CD4-positive, alpha-beta memory T cell (primary cell): Measurements from ENCODE around the gene ABHD1. TPM values are rescaled to one million over a fixed set of nuclear protein-coding genes. Genes with fewer than 3 reads are reported as not detected.
A peak's percentile ranks its signal among the peaks of the same experiment; 100 is the strongest.

Experiments used
- CTCF ChIA-PET: fragments of 350-600 bp; sonication (Branson Sonifier 250); formaldehyde crosslinking; loops from one replicate; lab custom pipeline; 2021; ENCODE audit warnings: inconsistent platforms; ENCODE audit not compliant: partially characterized antibody; lab: Charles Lee
- POLR2A ChIA-PET: fragments of 350-600 bp; sonication (Branson Sonifier 250); formaldehyde crosslinking; loops from one replicate; lab custom pipeline; 2021; ENCODE audit not compliant: partially characterized antibody; lab: Charles Lee
- DNase-seq, 5 donors: peaks; one replicate each; pipeline versions ENCODE4 v3.0.0 to v3.0.0-alpha.2; 2020 to 2022; ENCODE audit warnings: mixed read lengths in 1 of 5
- H3K27ac ChIP-seq: one replicate; pipeline ENCODE4 v1.7.0; 2013; ENCODE audit warnings: low read depth, low read length
- H3K27me3 ChIP-seq: 2 replicates; pipeline ENCODE4 v1.7.0; 2013; ENCODE audit warnings: mild to moderate bottlenecking, low read length, moderate library complexity; ENCODE audit not compliant: insufficient read depth
- H3K36me3 ChIP-seq: 2 replicates; pipeline ENCODE4 v1.7.0; 2013; ENCODE audit warnings: mild to moderate bottlenecking, low read length, moderate library complexity; ENCODE audit not compliant: insufficient read depth
- H3K4me1 ChIP-seq: 2 replicates; pipeline ENCODE4 v1.7.0; 2013; ENCODE audit warnings: mild to moderate bottlenecking, low read length, moderate library complexity; ENCODE audit not compliant: insufficient read depth
- H3K4me3 ChIP-seq, 2 donors: one replicate each; pipeline ENCODE4 v1.7.0; 2013; ENCODE audit warnings: low read length in 2 of 2, mild to moderate bottlenecking in 1 of 2
- H3K9me3 ChIP-seq, 2 donors: one replicate each; pipeline ENCODE4 v1.7.0; 2013; ENCODE audit warnings: low read length in 2 of 2, control low read depth in 1 of 2; ENCODE audit not compliant: control insufficient read depth in 1 of 2
- H3K27ac Mint-ChIP-seq, 7 donors: one replicate each; pipeline ENCODE4 v1.8.0; 2020 to 2021; ENCODE audit warnings: mixed read lengths in 7 of 7, mild to moderate bottlenecking in 6 of 7, inconsistent platforms in 3 of 7, moderate library complexity in 3 of 7
- H3K27me3 Mint-ChIP-seq, 2 donors: one replicate each; pipeline ENCODE4 v1.8.0; 2020 to 2021; ENCODE audit warnings: mixed read lengths in 2 of 2
- H3K36me3 Mint-ChIP-seq, 2 donors: one replicate each; pipeline ENCODE4 v1.8.0; 2020 to 2021; ENCODE audit warnings: mixed read lengths in 2 of 2, inconsistent platforms in 1 of 2, mild to moderate bottlenecking in 1 of 2
- H3K4me1 Mint-ChIP-seq, 4 donors: one replicate each; pipeline ENCODE4 v1.8.0; 2020 to 2021; ENCODE audit warnings: mixed read lengths in 4 of 4, mild to moderate bottlenecking in 1 of 4
- H3K4me3 Mint-ChIP-seq, 8 donors: one replicate each; pipeline ENCODE4 v1.8.0; 2020 to 2021; ENCODE audit warnings: mixed read lengths in 8 of 8, mild to moderate bottlenecking in 7 of 8, moderate library complexity in 6 of 8, inconsistent platforms in 3 of 8
- H3K9me3 Mint-ChIP-seq, 8 donors: one replicate each; pipeline ENCODE4 v1.8.0; 2020 to 2021; ENCODE audit warnings: mixed read lengths in 8 of 8, mild to moderate bottlenecking in 5 of 8, inconsistent platforms in 3 of 8, moderate library complexity in 1 of 8
- intact Hi-C: fragments of 100-400 bp; cut with micrococcal nuclease; formaldehyde crosslinking; loops from one replicate; pipeline ENCODE4 v1.15.1; 2023
- polyA plus RNA-seq, 2 donors: library from polyadenylated mRNA; unstranded; fragments of 300-500 nt; fragmentation: Illumina TruSeq; gene quantifications; one replicate each; pipeline ENCODE4 v1.2.3, GENCODE V29; 2021
- total RNA-seq, 2 experiments: library from RNA; stranded (reverse); gene quantifications; one replicate each; pipeline ENCODE4 v1.2.3, GENCODE V29; 2021

ABHD1 gene
- total and polyA plus RNA-seq, 4 experiments from 2014 or later = 0.49 to 2.1 (median 1.2) TPM

DNA sequence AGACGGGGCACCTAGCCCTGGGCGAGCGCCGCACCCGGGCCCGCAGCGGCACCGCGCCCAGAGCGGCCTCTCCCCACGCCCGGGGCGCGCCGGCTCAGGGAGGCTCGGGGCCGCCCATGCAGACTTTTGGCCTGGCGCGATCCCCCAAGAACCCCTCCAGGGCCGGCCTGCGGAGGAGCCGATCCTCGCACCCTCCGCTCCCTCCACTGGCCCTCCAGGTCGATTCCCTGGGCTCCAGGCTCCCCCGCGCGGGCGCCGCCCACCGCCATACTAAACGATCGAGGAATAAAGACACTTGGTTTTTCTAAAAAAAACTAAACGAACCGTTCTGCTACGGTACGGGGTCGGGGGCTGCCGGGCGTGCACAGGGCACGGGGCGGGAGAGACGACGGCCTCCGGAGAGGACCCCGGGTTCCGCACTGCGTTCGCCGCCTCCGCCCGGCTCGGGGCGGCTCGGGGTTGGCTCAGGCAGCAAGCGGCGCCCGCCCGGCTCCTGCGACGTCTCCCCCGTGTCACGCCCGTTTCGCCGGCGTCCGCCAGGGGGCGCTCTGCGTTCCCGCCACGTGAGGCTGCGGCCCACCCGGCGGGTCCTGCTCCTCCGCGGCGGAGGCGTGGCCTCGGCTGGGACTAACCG is 37.4 kb upstream of the ABHD1 start:
- Mint-ChIP-seq H3K36me3 (peaks cover 0 to 2% of the 10 kb centered on the region in 2 donors), H3K4me1 (peaks cover 9 to 37% (median 23%) of the 10 kb centered on the region in 4 donors), H3K27ac (peak overlapping the region; percentile 82 to 94 (median 89)), H3K9me3 (no peaks in the 10 kb centered on the region), H3K27me3 (no peaks in the 10 kb centered on the region), H3K4me3 (peak overlapping the region; percentile 82 to 90 (median 86))
- Histone ChIP-seq H3K27me3 (no peaks in the 10 kb centered on the region), H3K4me1 (peaks cover 32% of the 10 kb centered on the region), H3K36me3 (no peaks in the 10 kb centered on the region), H3K4me3 (peak overlapping the region; percentile 11 to 75), H3K27ac (peak overlapping the region; percentile 80), H3K9me3 (no peaks in the 10 kb centered on the region)
- CTCF ChIA-PET = interaction anchor here (0.6 to 8.4 kb wide), 9 partner anchors 10 to 542 kb away, joined by 3 to 46 read pairs (median 4); partner anchors contain the start of genes CCDC121, GPN1 and OST4
- DNase-seq = peak; percentile 93 to 99 (median 98)
- POLR2A ChIA-PET = interaction anchor here (0.7 to 8.8 kb wide), 12 partner anchors 10 to 126 kb away, joined by 3 to 187 read pairs (median 6); partner anchors contain the start of genes ABHD1, AGBL5, ATRAID and OST4
- intact Hi-C loops = loop anchor here (1.0 to 5.0 kb wide), 6 partner anchors 15 to 341 kb away; partner anchors contain the start of genes ATRAID, NRBP1, OST4 and PREB

DNA sequence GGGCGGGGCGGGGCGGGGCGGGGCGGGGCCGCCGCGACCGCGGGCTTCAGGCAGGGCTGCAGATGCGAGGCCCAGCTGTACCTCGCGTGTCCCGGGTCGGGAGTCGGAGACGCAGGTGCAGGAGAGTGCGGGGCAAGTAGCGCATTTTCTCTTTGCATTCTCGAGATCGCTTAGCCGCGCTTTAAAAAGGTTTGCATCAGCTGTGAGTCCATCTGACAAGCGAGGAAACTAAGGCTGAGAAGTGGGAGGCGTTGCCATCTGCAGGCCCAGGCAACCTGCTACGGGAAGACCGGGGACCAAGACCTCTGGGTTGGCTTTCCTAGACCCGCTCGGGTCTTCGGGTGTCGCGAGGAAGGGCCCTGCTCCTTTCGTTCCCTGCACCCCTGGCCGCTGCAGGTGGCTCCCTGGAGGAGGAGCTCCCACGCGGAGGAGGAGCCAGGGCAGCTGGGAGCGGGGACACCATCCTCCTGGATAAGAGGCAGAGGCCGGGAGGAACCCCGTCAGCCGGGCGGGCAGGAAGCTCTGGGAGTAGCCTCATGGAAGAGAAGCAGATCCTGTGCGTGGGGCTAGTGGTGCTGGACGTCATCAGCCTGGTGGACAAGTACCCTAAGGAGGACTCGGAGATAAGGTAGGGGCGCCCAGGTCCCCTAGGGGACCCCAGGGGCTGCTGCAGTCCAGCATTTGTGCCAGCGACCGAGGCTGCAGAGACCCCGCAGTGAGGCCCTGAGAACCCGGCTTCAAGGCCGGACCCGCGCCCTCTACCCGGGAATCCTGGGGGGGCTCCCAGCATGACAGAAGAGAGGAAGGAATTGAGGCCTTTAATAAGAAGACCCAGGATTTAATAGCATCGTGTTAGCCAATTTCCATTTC is 36.7 kb upstream of the ABHD1 start, which contains the start of gene KHK:
KHK (plus strand) TSS at position 49 of the 870 bp plus-strand sequence; CDS start at position 537, 488 bp downstream.
- no peak for DNase-seq
- peak within 1 kb of the TSS; percentile 29 to 75 for H3K4me3 ChIP-seq
- H3K9me3 Mint-ChIP-seq = no peaks in the 10 kb centered on the region

DNA sequence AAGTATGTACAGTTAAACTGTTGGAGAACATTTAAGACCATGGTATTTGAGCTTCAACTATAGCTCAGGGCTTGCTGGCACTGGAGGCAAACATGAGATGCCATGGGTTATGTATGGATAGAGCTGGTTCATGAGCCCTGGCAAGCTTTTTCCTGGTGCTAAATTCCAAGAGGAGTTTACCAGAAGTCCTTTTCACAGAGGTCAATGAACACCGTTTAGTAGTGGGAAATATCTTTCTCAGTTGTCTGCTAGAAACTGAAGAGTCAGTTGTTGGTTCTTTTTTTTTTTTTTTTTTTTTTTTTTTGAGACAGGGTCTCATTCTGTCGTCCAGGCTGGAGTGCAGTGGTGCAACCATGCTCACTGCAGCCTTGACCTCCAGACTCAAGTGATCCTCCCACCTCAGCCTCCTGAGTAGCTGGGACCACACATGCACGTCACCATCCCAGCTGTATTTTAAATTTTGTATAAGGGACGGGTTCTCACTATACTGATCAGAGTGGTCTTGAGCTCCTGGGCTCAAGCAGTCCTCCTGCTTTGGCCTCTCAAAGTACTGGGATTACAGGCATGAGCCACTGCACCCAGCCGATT is 35.7 kb upstream of the ABHD1 start:
- no peaks in the 10 kb centered on the region for H3K27me3 ChIP-seq
- H3K4me3 ChIP-seq = no peak overlapping the region
- Mint-ChIP-seq H3K36me3 (peaks cover 0 to 2% of the 10 kb centered on the region in 2 donors), H3K4me3 (peak overlapping the region in 6 of 8 donors; percentile 25 to 90 (median 62)), H3K4me1 (peaks cover 3 to 31% (median 17%) of the 10 kb centered on the region in 4 donors), H3K9me3 (no peaks in the 10 kb centered on the region), H3K27me3 (no peaks in the 10 kb centered on the region), H3K27ac (peak overlapping the region in 1 of 7 donors; percentile 78)
- CTCF ChIA-PET = interaction anchor here (0.7 to 8.4 kb wide), 13 partner anchors 8 to 215 kb away, joined by 3 to 46 read pairs (median 4); partner anchors contain the start of genes AGBL5 and OST4
- intact Hi-C loops = loop anchor here (5.0 kb wide), 1 partner anchor 339 kb away; the partner anchor contains the start of gene NRBP1
- POLR2A ChIA-PET = interaction anchor here (1.0 to 8.8 kb wide), 7 partner anchors 8 to 215 kb away, joined by 4 to 187 read pairs (median 10); partner anchors contain the start of genes AGBL5, ATRAID, OST4 and SLC5A6
- H3K4me1 ChIP-seq = peaks cover 18% of the 10 kb centered on the region
- H3K36me3 ChIP-seq = no peaks in the 10 kb centered on the region
- H3K27ac ChIP-seq = no peak overlapping the region
- H3K9me3 ChIP-seq = no peaks in the 10 kb centered on the region
- DNase-seq = no peak

More for the DNA sequence above, 36.7 kb upstream of the ABHD1 start, which contains the start of gene KHK:
- peak within 1 kb of the TSS; percentile 83 to 90 (median 86) for H3K4me3 Mint-ChIP-seq
- H3K27me3 Mint-ChIP-seq = no peaks in the 10 kb centered on the region
- Histone ChIP-seq H3K9me3 (no peaks in the 10 kb centered on the region), H3K27ac (peak within 1 kb of the TSS; percentile 80), H3K4me1 (peaks cover 25% of the 10 kb centered on the region), H3K27me3 (no peaks in the 10 kb centered on the region), H3K36me3 (no peaks in the 10 kb centered on the region)
- intact Hi-C loops = loop anchor here (1.0 to 5.0 kb wide), 6 partner anchors 16 to 340 kb away; partner anchors contain the start of genes ATRAID, NRBP1, OST4 and PREB
- POLR2A ChIA-PET = interaction anchor here (0.7 to 8.8 kb wide), 10 partner anchors 9 to 216 kb away, joined by 3 to 187 read pairs (median 6); partner anchors contain the start of genes ABHD1, AGBL5, ATRAID and OST4
- H3K27ac Mint-ChIP-seq = peak within 1 kb of the TSS; percentile 82 to 94 (median 89)
- peaks cover 0 to 2% of the 10 kb centered on the region in 2 donors for H3K36me3 Mint-ChIP-seq
- peaks cover 3 to 31% (median 17%) of the 10 kb centered on the region in 4 donors for H3K4me1 Mint-ChIP-seq
- CTCF ChIA-PET = interaction anchor here (0.7 to 8.4 kb wide), 15 partner anchors 9 to 542 kb away, joined by 3 to 46 read pairs (median 4); partner anchors contain the start of genes AGBL5, CCDC121, GPN1 and OST4

GRCh38 chr2:27088634-27089033 is 35.0 kb upstream of the ABHD1 start:
- no peak overlapping the region for H3K4me3 ChIP-seq
- Mint-ChIP-seq H3K27me3 (no peaks in the 10 kb centered on the region), H3K4me3 (peak overlapping the region in 2 of 8 donors; percentile 17 to 69), H3K36me3 (peaks cover 0 to 2% of the 10 kb centered on the region in 2 donors), H3K4me1 (peaks cover 3 to 31% (median 17%) of the 10 kb centered on the region in 4 donors), H3K27ac (peak overlapping the region in 1 of 7 donors; percentile 58), H3K9me3 (no peaks in the 10 kb centered on the region)
- peaks cover 18% of the 10 kb centered on the region for H3K4me1 ChIP-seq
- H3K36me3 ChIP-seq = no peaks in the 10 kb centered on the region
- POLR2A ChIA-PET = interaction anchor here (4.3 kb wide), 1 partner anchor 37 kb away, joined by 43 read pairs; the partner anchor contains the start of gene AGBL5
- H3K27ac ChIP-seq = no peak overlapping the region
- no peaks in the 10 kb centered on the region for H3K27me3 ChIP-seq
- CTCF ChIA-PET = interaction anchor here (0.7 to 8.4 kb wide), 8 partner anchors 12 to 214 kb away, joined by 3 to 46 read pairs (median 4); partner anchors contain the start of genes AGBL5 and OST4
- no peaks in the 10 kb centered on the region for H3K9me3 ChIP-seq
- DNase-seq = no peak
- intact Hi-C loops = loop anchor here (5.0 kb wide), 1 partner anchor 339 kb away; the partner anchor contains the start of gene NRBP1

GRCh38 chr2:27089111-27089954 is 34.3 kb upstream of the ABHD1 start:
- H3K27me3 Mint-ChIP-seq = no peaks in the 10 kb centered on the region
- Histone ChIP-seq H3K27ac (no peak overlapping the region), H3K9me3 (no peaks in the 10 kb centered on the region), H3K4me3 (no peak overlapping the region), H3K36me3 (no peaks in the 10 kb centered on the region), H3K4me1 (peaks cover 18% of the 10 kb centered on the region), H3K27me3 (no peaks in the 10 kb centered on the region)
- DNase-seq = no peak
- CTCF ChIA-PET = interaction anchor here (0.7 kb wide), 1 partner anchor 77 kb away, joined by 4 read pairs; no protein-coding TSS in a partner anchor
- H3K4me3 Mint-ChIP-seq = no peak overlapping the region
- POLR2A ChIA-PET = interaction anchor here (4.3 kb wide), 1 partner anchor 38 kb away, joined by 43 read pairs; the partner anchor contains the start of gene AGBL5
- peaks cover 3 to 26% (median 17%) of the 10 kb centered on the region in 4 donors for H3K4me1 Mint-ChIP-seq
- H3K36me3 Mint-ChIP-seq = peaks cover 0 to 2% of the 10 kb centered on the region in 2 donors
- H3K27ac Mint-ChIP-seq = peak overlapping the region in 1 of 7 donors; percentile 58
- no peaks in the 10 kb centered on the region for H3K9me3 Mint-ChIP-seq
- intact Hi-C loops = loop anchor here (5.0 kb wide), 1 partner anchor 338 kb away; the partner anchor contains the start of gene NRBP1
